ENCODE measurements around the gene VPS13D.

VPS13D gene

GRCh38 chr1:12410351-12410750 is 180.5 kb downstream of the VPS13D start:
- no peak for DNase-seq

GRCh38 chr1:12411098-12411497 is 181.3 kb downstream of the VPS13D start:
- no peak for DNase-seq

GRCh38 chr1:12411747-12412146 is 181.9 kb downstream of the VPS13D start:
- no peak for DNase-seq

GRCh38 chr1:12412439-12412838 is 182.6 kb downstream of the VPS13D start:
- DNase-seq, result no peak

GRCh38 chr1:12413664-12414410 is 184.0 kb downstream of the VPS13D start:
- DNase-seq, result no peak

- DNase-seq, result no peak
Observed at GRCh38 chr1:12414444-12415018, 184.7 kb downstream of the VPS13D start.

- no peak for DNase-seq
Observed at GRCh38 chr1:12415038-12415466, 185.2 kb downstream of the VPS13D start.

- no peak for DNase-seq
Observed at GRCh38 chr1:12416101-12416500, 186.3 kb downstream of the VPS13D start.

- DNase-seq, result no peak
Observed at GRCh38 chr1:12416744-12417143, 186.9 kb downstream of the VPS13D start.

- no peak for DNase-seq
Observed at GRCh38 chr1:12417389-12417788, 187.6 kb downstream of the VPS13D start.

- no peak for DNase-seq
Observed at GRCh38 chr1:12420171-12420570, 190.3 kb downstream of the VPS13D start.

GRCh38 chr1:12422488-12422887 is 192.7 kb downstream of the VPS13D start:
- no peak for DNase-seq

- no peak for DNase-seq
Observed at GRCh38 chr1:12424087-12424529, 194.3 kb downstream of the VPS13D start.

GRCh38 chr1:12424793-12425192 is 195.0 kb downstream of the VPS13D start:
- no peak for DNase-seq

- DNase-seq, result no peak
Observed at GRCh38 chr1:12426030-12426429, 196.2 kb downstream of the VPS13D start.

GRCh38 chr1:12428334-12428733 is 198.5 kb downstream of the VPS13D start:
- no peak for DNase-seq

GRCh38 chr1:12430525-12430924 is 200.7 kb downstream of the VPS13D start:
- no peak for DNase-seq

GRCh38 chr1:12432897-12433296 is 203.1 kb downstream of the VPS13D start:
- no peak for DNase-seq

- no peak for DNase-seq
Observed at GRCh38 chr1:12433323-12434053, 203.7 kb downstream of the VPS13D start.

GRCh38 chr1:12434174-12434573 is 204.3 kb downstream of the VPS13D start:
- no peak for DNase-seq

- DNase-seq, result no peak
Observed at GRCh38 chr1:12434686-12435085, 204.9 kb downstream of the VPS13D start.

GRCh38 chr1:12435639-12436344 is 206.0 kb downstream of the VPS13D start:
- no peak for DNase-seq

GRCh38 chr1:12436345-12436658 is 206.5 kb downstream of the VPS13D start:
- DNase-seq, result no peak

Measured in effector CD4-positive, alpha-beta T cell (primary cell).